Measurements from ENCODE around the gene CLEC17A.

- no peak for TF ChIP-seq POLR2A (IDR thresholded peaks at IDR 0.05; ENCODE audit: low read depth, low read length)
- TF ChIP-seq POLR2AphosphoS5 (IDR thresholded peaks at IDR 0.05; ENCODE audit: low read depth, low read length), result no peak
- TF ChIP-seq TAF1 (IDR thresholded peaks at IDR 0.05; ENCODE audit: low read depth, low read length), result no peak
- TF ChIP-seq SPI1 (IDR thresholded peaks at IDR 0.05; ENCODE audit: low read depth, low read length), result no peak
- TF ChIP-seq PAX5 (IDR thresholded peaks at IDR 0.05; ENCODE audit: insufficient read depth, low read length, severe bottlenecking), result no peak
Observed at GRCh38 chr19:14553042-14553938, 29.6 kb upstream of the CLEC17A start.

All from GM12891 (cell line).